Activated CD4-positive, CD25-positive, alpha-beta regulatory T cell (primary cell): ENCODE data around the gene ATOX1.
"Not testable (repeated sequence)": the region's sequence is repeated elsewhere in the genome, so short reads cannot be mapped to it uniquely, and the experiment has no call there.

Source experiments
- DNase-seq, 4 experiments: peaks; one replicate each; lab custom pipeline; 2025; lab: John Stamatoyannopoulos, UW

ATOX1 gene

DNA sequence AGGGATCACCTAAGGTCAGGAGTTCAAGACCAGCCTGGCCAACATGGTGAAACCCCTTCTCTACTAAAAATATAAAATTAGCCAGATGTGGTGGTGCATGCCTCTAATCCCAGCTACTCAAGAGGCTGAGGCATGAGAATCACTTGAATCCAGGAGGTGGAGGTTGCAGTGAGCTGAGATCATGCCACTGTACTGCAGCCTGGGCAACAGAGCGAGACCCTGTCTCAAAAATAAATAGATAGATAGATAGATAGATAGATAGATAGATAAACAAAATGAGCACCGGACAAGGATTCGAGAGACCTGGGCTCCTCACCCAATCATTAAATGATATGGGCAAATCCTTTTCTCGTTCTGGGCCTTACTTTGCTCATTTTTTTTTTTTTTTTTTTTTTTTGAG, 60.4 kb downstream of the ATOX1 start:
- DNase-seq: not testable (repeated sequence)

DNA sequence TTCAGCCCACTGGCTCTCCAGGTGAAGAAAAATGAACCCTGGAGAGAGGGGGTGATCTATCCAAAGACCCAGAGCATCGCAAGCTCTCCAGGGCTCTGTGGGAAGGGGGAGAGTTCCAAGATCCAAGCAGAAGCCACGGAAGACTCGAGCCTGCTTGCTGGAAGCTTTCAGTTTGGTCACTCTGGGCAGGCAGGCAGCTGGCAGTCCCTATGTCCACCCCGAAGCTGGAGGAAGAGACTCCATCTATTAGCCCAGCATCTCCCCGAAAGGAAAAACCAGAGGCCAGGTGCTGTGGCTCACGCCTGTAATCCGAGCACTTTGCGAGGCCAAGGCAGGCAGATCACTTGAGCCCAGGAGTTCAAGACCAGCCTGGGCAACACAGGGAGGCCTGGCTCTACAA, 61.0 kb downstream of the ATOX1 start:
- no peak for DNase-seq

DNA sequence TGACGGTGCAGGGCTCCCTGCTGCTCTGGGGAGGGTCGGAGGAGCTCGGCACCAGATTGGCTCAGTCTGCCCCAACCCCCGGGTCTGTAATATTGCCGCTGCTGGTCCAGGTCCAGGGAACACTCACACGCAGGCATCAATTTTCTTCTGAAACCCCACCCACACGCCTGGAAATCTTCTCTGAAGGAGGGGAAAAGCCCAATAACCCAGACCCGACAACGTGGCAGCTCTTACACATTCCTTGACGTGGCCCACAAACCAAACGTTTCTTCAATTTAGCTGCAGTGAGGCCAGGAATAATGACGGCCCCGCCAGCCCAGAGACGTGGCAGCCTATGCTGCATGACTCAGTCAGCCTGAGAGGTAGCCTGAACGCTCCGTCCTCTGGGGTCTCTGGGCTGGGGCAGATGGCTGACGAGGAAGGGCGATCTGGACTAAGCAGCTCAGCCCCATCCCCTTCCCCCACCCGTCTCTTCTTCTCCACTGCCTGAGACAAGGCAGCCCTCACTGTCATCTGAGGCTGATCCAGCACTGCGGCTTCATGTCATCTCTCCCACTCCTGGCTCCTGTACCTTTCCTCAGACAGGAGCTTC, 61.9 kb downstream of the ATOX1 start:
- no peak for DNase-seq

DNA sequence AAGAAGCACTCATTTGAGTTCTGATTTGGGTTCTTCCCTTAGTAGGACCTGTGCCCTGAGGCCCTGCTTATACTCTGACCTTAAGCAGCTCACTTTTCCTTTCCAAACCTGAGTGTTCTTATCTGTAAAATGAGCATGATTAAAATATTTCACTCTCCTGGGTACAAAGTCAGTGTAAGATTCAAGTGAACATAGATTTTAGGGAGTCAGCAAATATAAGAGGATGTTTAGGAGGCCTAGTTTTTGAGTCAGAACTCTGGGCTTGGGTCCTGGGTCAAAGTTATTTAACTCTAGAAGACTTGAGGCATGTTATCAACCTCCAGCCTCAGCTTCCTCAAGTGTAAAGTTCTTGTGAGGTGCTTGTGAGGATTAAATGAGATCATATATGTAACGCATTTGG, 63.0 kb downstream of the ATOX1 start:
- no peak for DNase-seq

DNA sequence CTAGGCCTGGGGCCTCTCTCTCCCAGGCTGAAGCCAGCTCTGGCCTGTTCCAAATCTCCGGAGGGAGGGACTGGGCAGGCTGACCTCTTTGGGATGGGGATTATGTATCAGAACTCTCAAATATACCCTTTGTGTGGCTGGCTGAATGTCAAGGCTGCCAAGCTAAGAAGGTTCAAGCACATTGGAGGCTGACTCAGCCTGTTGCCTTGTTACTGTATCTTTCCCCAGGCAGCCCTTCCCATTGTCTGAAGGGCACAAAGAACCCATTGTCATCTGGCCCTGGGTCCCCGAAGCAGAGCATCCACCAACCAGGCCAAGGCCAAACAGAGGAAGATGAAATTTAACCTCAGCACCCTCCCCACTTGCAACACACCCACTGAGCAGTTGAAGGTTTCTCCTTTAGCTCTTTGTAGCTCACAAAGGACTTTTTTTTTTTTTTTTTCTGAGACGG, 64.4 kb downstream of the ATOX1 start:
- DNase-seq: no peak
